ENCODE data around the gene KRT36.

Gene KRT36

DNA sequence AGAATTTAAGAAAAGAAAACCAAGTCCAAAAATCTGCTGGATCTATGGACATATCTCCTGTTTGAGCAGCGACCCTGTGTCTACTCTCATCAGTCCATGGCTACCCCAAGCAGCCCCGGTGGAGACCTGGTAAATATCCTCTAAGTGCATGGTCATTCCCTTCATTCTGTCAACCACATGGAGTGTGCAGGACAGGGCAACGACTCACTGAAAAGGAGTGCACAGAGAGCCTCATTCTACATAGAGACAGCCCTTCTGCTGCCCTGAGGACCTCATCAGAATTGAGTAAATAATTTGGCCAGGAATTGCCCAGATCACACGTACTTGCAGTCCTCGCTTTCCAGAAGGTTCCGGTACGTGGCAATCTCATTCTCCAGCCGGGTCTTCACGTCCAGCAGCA lies 51.9 kb downstream of the KRT36 start:
- no peak for DNase-seq (ENCODE audit: low spot score)
- no peaks in the 10 kb centered on the region for H3K36me3 Mint-ChIP-seq (ENCODE audit: low read depth)
- H3K9me3 Mint-ChIP-seq = no peaks in the 10 kb centered on the region
- peaks cover 2% of the 10 kb centered on the region for H3K27me3 Mint-ChIP-seq (ENCODE audit: low read depth)
- H3K4me1 Mint-ChIP-seq (ENCODE audit: low read depth) = no peaks in the 10 kb centered on the region
- H3K27ac Mint-ChIP-seq = no peak overlapping the region
- H3K4me3 Mint-ChIP-seq = no peak overlapping the region

DNA sequence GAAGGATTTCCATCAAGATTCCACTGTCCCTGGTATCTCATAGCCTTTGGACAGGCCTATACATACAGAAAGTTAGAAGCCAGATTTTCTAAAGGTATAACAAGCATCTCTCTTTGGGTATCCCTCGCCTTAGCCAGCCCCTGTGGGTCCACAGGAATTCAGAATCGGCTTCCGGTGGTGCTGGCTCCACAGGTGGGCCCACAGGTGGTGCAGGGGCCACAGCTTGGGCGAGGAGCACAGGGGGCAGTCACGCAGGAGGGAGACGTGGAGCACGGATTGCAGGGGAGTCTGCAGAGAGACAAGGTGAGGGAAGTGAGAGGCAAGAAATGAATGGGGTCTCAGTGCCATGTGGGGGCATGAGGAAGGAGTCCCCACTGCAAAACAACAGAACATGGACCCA lies 52.5 kb downstream of the KRT36 start:
- H3K27me3 Mint-ChIP-seq (ENCODE audit: low read depth) = no peaks in the 10 kb centered on the region
- no peaks in the 10 kb centered on the region for H3K36me3 Mint-ChIP-seq (ENCODE audit: low read depth)

More for the DNA sequence above, 52.5 kb downstream of the KRT36 start:
- no peak for DNase-seq (ENCODE audit: low spot score)
- no peaks in the 10 kb centered on the region for H3K4me1 Mint-ChIP-seq (ENCODE audit: low read depth)
- H3K4me3 Mint-ChIP-seq = no peak overlapping the region
- no peak overlapping the region for H3K27ac Mint-ChIP-seq
- H3K9me3 Mint-ChIP-seq = no peaks in the 10 kb centered on the region

All from T-helper 2 cell treated with Interferon-gamma antibody and Interleukin-4, amounts not matched to agents 5 μg/mL and 100 μg/mL, for 36 hours (primary cell).